RPMI8226 (cell line): Measurements from ENCODE around the gene PAMR1.
"Not testable (repeated sequence)": the region's sequence is repeated elsewhere in the genome, so short reads cannot be mapped to it uniquely, and the experiment has no call there.

Experiments
- DNase-seq: peaks from one replicate; pipeline ENCODE4 v3.0.0-alpha.2; 2015

The PAMR1 gene

GRCh38 chr11:35543481-35543880 lies 18.1 kb upstream of the PAMR1 start:
- DNase-seq, result no peak

- DNase-seq, result no peak
Measured at GRCh38 chr11:35541621-35542375, 16.4 kb upstream of the PAMR1 start.

GRCh38 chr11:35540526-35540925 lies 15.1 kb upstream of the PAMR1 start:
- DNase-seq, result no peak

GRCh38 chr11:35539781-35540281 lies 14.4 kb upstream of the PAMR1 start:
- no peak for DNase-seq

GRCh38 chr11:35539256-35539655 lies 13.8 kb upstream of the PAMR1 start:
- DNase-seq, result no peak

GRCh38 chr11:35536470-35536869 lies 11.1 kb upstream of the PAMR1 start:
- DNase-seq, result no peak

GRCh38 chr11:35531246-35531645 lies 5.8 kb upstream of the PAMR1 start:
- DNase-seq, result no peak

GRCh38 chr11:35529971-35530495 lies 4.6 kb upstream of the PAMR1 start:
- no peak for DNase-seq

- DNase-seq, result no peak
Measured at GRCh38 chr11:35526370-35526792, 965 bp upstream of the PAMR1 start.

GRCh38 chr11:35524780-35525179 lies 636 bp downstream of the PAMR1 start:
- DNase-seq, result no peak

- DNase-seq, result no peak
Measured at GRCh38 chr11:35523861-35524260, 1.6 kb downstream of the PAMR1 start.

GRCh38 chr11:35523331-35523768 lies 2.1 kb downstream of the PAMR1 start:
- DNase-seq, result no peak

- not testable (repeated sequence) for DNase-seq
Measured at GRCh38 chr11:35522091-35522490, 3.3 kb downstream of the PAMR1 start.

- no peak for DNase-seq
Measured at GRCh38 chr11:35520376-35520775, 5.0 kb downstream of the PAMR1 start.

- no peak for DNase-seq
Measured at GRCh38 chr11:35518766-35519165, 6.7 kb downstream of the PAMR1 start.

GRCh38 chr11:35517481-35517880 lies 7.9 kb downstream of the PAMR1 start:
- no peak for DNase-seq

- no peak for DNase-seq
Measured at GRCh38 chr11:35516403-35516802, 9.0 kb downstream of the PAMR1 start.

- no peak for DNase-seq
Measured at GRCh38 chr11:35515224-35515623, 10.2 kb downstream of the PAMR1 start.

- DNase-seq, result no peak
Measured at GRCh38 chr11:35514481-35514880, 10.9 kb downstream of the PAMR1 start.

GRCh38 chr11:35511666-35512065 lies 13.8 kb downstream of the PAMR1 start:
- DNase-seq, result no peak

- no peak for DNase-seq
Measured at GRCh38 chr11:35507688-35508087, 17.7 kb downstream of the PAMR1 start.

GRCh38 chr11:35501776-35502175 lies 23.6 kb downstream of the PAMR1 start:
- DNase-seq, result no peak

- no peak for DNase-seq
Measured at GRCh38 chr11:35500744-35501143, 24.7 kb downstream of the PAMR1 start.

GRCh38 chr11:35496416-35496815 lies 29.0 kb downstream of the PAMR1 start:
- DNase-seq, result no peak
